OCI-LY1 (cell line): ENCODE results near the gene CAPS.
"Not testable (repeated sequence)": the region's sequence is repeated elsewhere in the genome, so short reads cannot be mapped to it uniquely, and the experiment has no call there.

Experiments
- EZH2 ChIP-seq: fragments of 200-600 bp; sonication (generic), shearing (Covaris generic); IDR thresholded peaks from 2 replicates; pipeline ENCODE4 v1.8.0; 2017; ENCODE audit warnings: borderline replicate concordance, mixed run types, mild to moderate bottlenecking, antibody characterized with exemption, low read length, moderate library complexity, mixed read lengths
- TF ChIP-seq, protein P1 (sequence below): fragments of 200-600 bp; sonication (generic), shearing (Covaris generic); IDR thresholded peaks from 2 replicates; pipeline ENCODE4 v1.5.1; 2017; ENCODE audit warnings: mild to moderate bottlenecking, antibody characterized with exemption, low read length, moderate library complexity, mixed read lengths

DNA sequence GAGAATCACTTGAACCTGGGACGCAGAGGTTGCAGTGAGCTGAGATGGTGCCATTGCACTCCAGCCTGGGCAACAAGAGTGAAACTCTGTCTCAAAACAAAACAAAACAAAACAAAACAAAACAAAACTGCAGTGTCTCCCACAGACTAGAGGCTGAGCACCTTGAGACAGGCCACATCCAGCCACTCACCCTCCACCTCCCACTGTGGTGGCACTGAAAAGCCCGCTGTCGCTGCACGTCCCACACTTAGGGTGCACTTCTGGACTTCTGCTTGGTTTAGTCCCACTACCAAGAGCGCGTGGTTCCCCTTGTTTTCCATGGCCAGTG is 47.6 kb downstream of the CAPS start:
- TF ChIP-seq, protein P1, sequence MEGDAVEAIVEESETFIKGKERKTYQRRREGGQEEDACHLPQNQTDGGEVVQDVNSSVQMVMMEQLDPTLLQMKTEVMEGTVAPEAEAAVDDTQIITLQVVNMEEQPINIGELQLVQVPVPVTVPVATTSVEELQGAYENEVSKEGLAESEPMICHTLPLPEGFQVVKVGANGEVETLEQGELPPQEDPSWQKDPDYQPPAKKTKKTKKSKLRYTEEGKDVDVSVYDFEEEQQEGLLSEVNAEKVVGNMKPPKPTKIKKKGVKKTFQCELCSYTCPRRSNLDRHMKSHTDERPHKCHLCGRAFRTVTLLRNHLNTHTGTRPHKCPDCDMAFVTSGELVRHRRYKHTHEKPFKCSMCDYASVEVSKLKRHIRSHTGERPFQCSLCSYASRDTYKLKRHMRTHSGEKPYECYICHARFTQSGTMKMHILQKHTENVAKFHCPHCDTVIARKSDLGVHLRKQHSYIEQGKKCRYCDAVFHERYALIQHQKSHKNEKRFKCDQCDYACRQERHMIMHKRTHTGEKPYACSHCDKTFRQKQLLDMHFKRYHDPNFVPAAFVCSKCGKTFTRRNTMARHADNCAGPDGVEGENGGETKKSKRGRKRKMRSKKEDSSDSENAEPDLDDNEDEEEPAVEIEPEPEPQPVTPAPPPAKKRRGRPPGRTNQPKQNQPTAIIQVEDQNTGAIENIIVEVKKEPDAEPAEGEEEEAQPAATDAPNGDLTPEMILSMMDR = not testable (repeated sequence)
- TF ChIP-seq EZH2 = not testable (repeated sequence)
